ENCODE data around the gene NCR3LG1. TPM values are rescaled to one million over a fixed set of nuclear protein-coding genes. Genes with fewer than 3 reads are reported as not detected.

Gene NCR3LG1
- total RNA-seq, 1 experiment from 2014 or later: 1.4 TPM

GRCh38 chr11:17313349-17314231, 38.0 kb upstream of the NCR3LG1 start:
- no CpG with 5 or more reads among the region's 8 CpGs for WGBS (ENCODE audit: extremely low coverage, insufficient read length, low lambda C conversion rate)
- DNase-seq: no peak
- no peak overlapping the region for H3K14ac ChIP-seq (ENCODE audit: insufficient read depth, low read length)
- H3K9me3 ChIP-seq (ENCODE audit: control insufficient read depth, low read depth, low read length): no peaks in the 10 kb centered on the region
- H4K20me1 ChIP-seq (ENCODE audit: control insufficient read depth, insufficient read depth, insufficient read length): no peaks in the 10 kb centered on the region
- no peaks in the 10 kb centered on the region for H3K79me2 ChIP-seq (ENCODE audit: insufficient read depth, low read length)
- no peaks in the 10 kb centered on the region for H3K4me1 ChIP-seq (ENCODE audit: insufficient read depth, low read length)
- no peak for TF ChIP-seq CTCF (conservative IDR thresholded peaks at IDR 0.05)
- no peak overlapping the region for H3K56ac ChIP-seq (ENCODE audit: insufficient read length, low read depth, low read length)
- no peak overlapping the region for H2BK20ac ChIP-seq (ENCODE audit: low read depth, low read length, poor library complexity, severe bottlenecking)
- no peak overlapping the region for H2AK5ac ChIP-seq (ENCODE audit: insufficient read length, low read length)
- Mint-ChIP-seq H3K4me1 (no peaks in the 10 kb centered on the region), H3K4me3 (no peak overlapping the region), H3K36me3 (ENCODE audit: insufficient read depth in 1 of 3, low read depth in 3 of 3) (no peaks in the 10 kb centered on the region), H3K27ac (no peak overlapping the region), H3K9me3 (no peaks in the 10 kb centered on the region), H3K27me3 (ENCODE audit: low read depth) (no peaks in the 10 kb centered on the region)
- no peak overlapping the region for H3K18ac ChIP-seq (ENCODE audit: insufficient read length, low read depth, low read length)
- H3K4me2 ChIP-seq (ENCODE audit: insufficient read depth, insufficient read length, low read length): no peak overlapping the region
- no peak overlapping the region for H2BK120ac ChIP-seq (ENCODE audit: low read depth, low read length, poor library complexity, severe bottlenecking)
- H4K8ac ChIP-seq (replicated peaks; ENCODE audit: insufficient read length, low read depth, low read length): no peak overlapping the region
- no peaks in the 10 kb centered on the region for H3K79me1 ChIP-seq (ENCODE audit: insufficient read depth, low read depth, low read length, poor library complexity, severe bottlenecking)
- no peak overlapping the region for H3K4ac ChIP-seq (ENCODE audit: low read depth, low read length)
- H2BK5ac ChIP-seq (ENCODE audit: insufficient read length, low read length): no peak overlapping the region
- H2BK12ac ChIP-seq (ENCODE audit: insufficient read length, low read depth, low read length): no peak overlapping the region
- no peak overlapping the region for H4K5ac ChIP-seq (ENCODE audit: insufficient read length, low read depth, low read length)
- H3K9ac ChIP-seq (ENCODE audit: extremely low read depth, insufficient read length, low read length): no peak overlapping the region
- no peak overlapping the region for H2AFZ ChIP-seq (ENCODE audit: low read length)
- H3T11ph ChIP-seq (ENCODE audit: low read length): no peak overlapping the region
- no peak overlapping the region for H4K91ac ChIP-seq (ENCODE audit: insufficient read length, low read depth, low read length)
- H3K27ac ChIP-seq (ENCODE audit: insufficient read length, low read depth, low read length): no peak overlapping the region
- no peak overlapping the region for H3K23ac ChIP-seq (ENCODE audit: insufficient read length, low read depth, low read length)
- no peaks in the 10 kb centered on the region for H3K27me3 ChIP-seq (ENCODE audit: insufficient read depth, low read length)
- no peak overlapping the region for H2BK15ac ChIP-seq (ENCODE audit: low read depth, low read length)
- no peaks in the 10 kb centered on the region for H3K23me2 ChIP-seq (ENCODE audit: insufficient read length, low read depth, low read length, poor library complexity, severe bottlenecking)
